Gastroesophageal sphincter (tissue), 4 donors: ENCODE results near the gene ENOX1. TPM values are rescaled to one million over a fixed set of nuclear protein-coding genes. Genes with fewer than 3 reads are reported as not detected.

Experiments used
- ATAC-seq: fragments of 150-250 bp; one replicate; pipeline ENCODE4 v1.9.1; 2016; ENCODE audit warnings: mild to moderate bottlenecking, moderate library complexity
- H3K27ac ChIP-seq, 4 donors: fragments of 200-600 bp; sonication (generic) in 3 of 4; 1 replicate in 3 of 4; 2 replicates in 1 of 4; pipeline ENCODE4 v1.5.1; 2016 to 2019
- H3K27me3 ChIP-seq: fragments of 200-600 bp; sonication (generic); one replicate; pipeline ENCODE4 v1.5.1; 2019
- H3K36me3 ChIP-seq, 2 donors: fragments of 200-600 bp; sonication (generic); one replicate each; pipeline ENCODE4 v1.5.1; 2019; ENCODE audit warnings: control low read depth in 1 of 2
- H3K4me1 ChIP-seq, 3 donors: fragments of 200-600 bp; sonication (generic); 1 replicate in 2 of 3; 2 replicates in 1 of 3; pipeline ENCODE4 v1.5.1; 2016 to 2019; ENCODE audit warnings: control low read depth in 2 of 3
- H3K4me3 ChIP-seq, 2 donors: fragments of 200-600 bp; sonication (generic); one replicate each; pipeline ENCODE4 v1.5.1; 2019; ENCODE audit warnings: mild to moderate bottlenecking in 1 of 2, moderate library complexity in 1 of 2
- H3K9me3 ChIP-seq, 3 donors: fragments of 200-600 bp; sonication (generic); one replicate each; pipeline ENCODE4 v1.5.1; 2017 to 2019; ENCODE audit warnings: control low read depth in 2 of 3
- CTCF ChIP-seq, 4 experiments: fragments of 200-600 bp in 2 of 4; fragments of 450-650 bp in 2 of 4; sonication (generic) in 1 of 4; IDR thresholded peaks; one replicate each; pipeline ENCODE4 v1.5.1; 2017 to 2019; ENCODE audit warnings: antibody characterized with exemption in 4 of 4, mild to moderate bottlenecking in 2 of 4, moderate library complexity in 2 of 4
- EP300 ChIP-seq: sonication (generic); formaldehyde crosslinking; IDR thresholded peaks from one replicate; pipeline ENCODE4 v1.6.1; 2017; ENCODE audit warnings: antibody characterized with exemption, mild to moderate bottlenecking
- POLR2A ChIP-seq, 2 donors: fragments of 450-650 bp; IDR thresholded peaks; one replicate each; pipeline ENCODE4 v1.6.1; 2017; ENCODE audit warnings: antibody characterized with exemption in 2 of 2, mild to moderate bottlenecking in 2 of 2, moderate library complexity in 1 of 2
- POLR2AphosphoS5 ChIP-seq: sonication (generic); formaldehyde crosslinking; IDR thresholded peaks from one replicate; pipeline ENCODE4 v1.6.1; 2017; ENCODE audit warnings: antibody characterized with exemption
- WGBS, 2 donors: methylation state at CpG; one replicate each; pipeline ENCODE4 v1.1.5; 2018; ENCODE audit warnings: low coverage in 1 of 2; 5-methylcytosine and 5-hydroxymethylcytosine counted together
- total RNA-seq, 4 donors: library from RNA; depleted of rRNA; stranded (reverse); fragments of >200 nt; gene quantifications; one replicate each; pipeline ENCODE4 v1.1.0, GENCODE V29; 2016

ENOX1 gene
- total RNA-seq, 4 donors from 2014 or later = 1.8 to 11.6 (median 9.4) TPM

DNA sequence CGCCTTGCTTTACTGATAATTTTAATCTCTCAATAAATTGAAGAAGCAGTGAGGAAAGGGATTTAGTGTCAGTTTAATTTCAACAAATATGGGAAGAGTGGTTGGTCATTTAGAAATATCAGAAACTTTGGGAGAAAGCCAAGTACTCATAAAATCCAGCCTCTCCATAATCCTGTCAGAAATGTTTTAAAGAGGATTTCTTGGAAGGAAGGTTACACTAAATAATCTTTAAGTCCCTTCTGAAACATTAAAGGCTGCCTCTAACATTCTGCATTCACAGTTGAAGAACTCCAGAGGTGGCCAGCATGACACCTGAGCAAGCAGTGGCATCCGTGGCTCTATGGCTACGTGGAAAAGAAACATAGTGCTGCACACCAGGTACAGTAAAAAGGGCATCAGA is 378.5 kb downstream of the ENOX1 start:
- Histone ChIP-seq H3K27ac (no peak overlapping the region), H3K4me1 (peaks cover 0 to 31% (median 0%) of the 10 kb centered on the region in 3 donors), H3K9me3 (no peaks in the 10 kb centered on the region), H3K4me3 (no peak overlapping the region), H3K27me3 (no peaks in the 10 kb centered on the region), H3K36me3 (no peaks in the 10 kb centered on the region)
- ATAC-seq = no peak
- no peak for TF ChIP-seq CTCF (IDR thresholded peaks at IDR 0.05)
- TF ChIP-seq EP300 = no peak
- TF ChIP-seq POLR2A (IDR thresholded peaks at IDR 0.05) = no peak
- no peak for TF ChIP-seq POLR2AphosphoS5
- 54 to 59% methylated on average over 3 of the region's 3 CpGs for WGBS, 2 donors

- no peak for ATAC-seq
- Histone ChIP-seq H3K4me3 (no peak overlapping the region), H3K27ac (no peak overlapping the region), H3K9me3 (no peaks in the 10 kb centered on the region), H3K4me1 (peaks cover 0 to 26% (median 0%) of the 10 kb centered on the region in 3 donors), H3K27me3 (no peaks in the 10 kb centered on the region), H3K36me3 (no peaks in the 10 kb centered on the region)
- no peak for TF ChIP-seq CTCF (IDR thresholded peaks at IDR 0.05)
- TF ChIP-seq POLR2A (IDR thresholded peaks at IDR 0.05) = no peak
- no peak for TF ChIP-seq EP300
- no peak for TF ChIP-seq POLR2AphosphoS5
- WGBS, 2 donors = 93 to 100% methylated on average over 5 of the region's 5 CpGs
Measured at GRCh38 chr13:43407023-43407581, 379.7 kb downstream of the ENOX1 start.

DNA sequence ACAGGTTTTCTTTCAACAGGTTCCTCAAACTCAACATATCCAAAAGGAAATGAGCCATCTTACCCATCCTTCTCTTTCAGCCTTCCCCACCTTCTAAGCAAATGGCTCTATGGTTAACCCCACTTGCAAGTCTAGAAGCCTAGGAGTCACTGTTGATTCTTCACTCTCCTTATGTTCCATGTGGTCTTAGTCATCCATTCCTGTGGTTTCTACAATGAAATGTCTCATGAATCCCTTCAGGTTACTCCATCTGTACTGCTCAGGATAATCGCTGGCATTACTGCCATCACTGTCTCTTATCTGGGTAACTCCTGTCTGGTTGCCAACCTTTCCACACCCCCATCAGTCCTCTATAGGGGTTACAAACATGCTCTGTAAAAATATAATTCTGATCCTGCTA is 381.3 kb downstream of the ENOX1 start:
- TF ChIP-seq EP300 = no peak
- TF ChIP-seq POLR2AphosphoS5 = no peak
- TF ChIP-seq CTCF (IDR thresholded peaks at IDR 0.05) = no peak
- TF ChIP-seq POLR2A (IDR thresholded peaks at IDR 0.05) = no peak
- H3K9me3 ChIP-seq = no peaks in the 10 kb centered on the region
- 100% methylated on average over 1 of the region's 1 CpG for WGBS, 2 donors
- no peak overlapping the region for H3K27ac ChIP-seq
- no peak for ATAC-seq
- H3K4me1 ChIP-seq = peaks cover 0 to 10% (median 0%) of the 10 kb centered on the region in 3 donors
- H3K36me3 ChIP-seq = no peaks in the 10 kb centered on the region
- H3K4me3 ChIP-seq = no peak overlapping the region
- no peaks in the 10 kb centered on the region for H3K27me3 ChIP-seq

GRCh38 chr13:43402380-43402779 is 384.4 kb downstream of the ENOX1 start:
- H3K27me3 ChIP-seq = no peaks in the 10 kb centered on the region
- H3K36me3 ChIP-seq = no peaks in the 10 kb centered on the region
- 85 to 100% methylated on average over 1 of the region's 1 CpG for WGBS, 2 donors
- H3K4me3 ChIP-seq = no peak overlapping the region
- no peak for ATAC-seq
- H3K9me3 ChIP-seq = no peaks in the 10 kb centered on the region
- no peaks in the 10 kb centered on the region for H3K4me1 ChIP-seq
- no peak overlapping the region for H3K27ac ChIP-seq
- TF ChIP-seq POLR2AphosphoS5 = no peak
- no peak for TF ChIP-seq POLR2A (IDR thresholded peaks at IDR 0.05)
- TF ChIP-seq CTCF (IDR thresholded peaks at IDR 0.05) = no peak
- TF ChIP-seq EP300 = no peak

DNA sequence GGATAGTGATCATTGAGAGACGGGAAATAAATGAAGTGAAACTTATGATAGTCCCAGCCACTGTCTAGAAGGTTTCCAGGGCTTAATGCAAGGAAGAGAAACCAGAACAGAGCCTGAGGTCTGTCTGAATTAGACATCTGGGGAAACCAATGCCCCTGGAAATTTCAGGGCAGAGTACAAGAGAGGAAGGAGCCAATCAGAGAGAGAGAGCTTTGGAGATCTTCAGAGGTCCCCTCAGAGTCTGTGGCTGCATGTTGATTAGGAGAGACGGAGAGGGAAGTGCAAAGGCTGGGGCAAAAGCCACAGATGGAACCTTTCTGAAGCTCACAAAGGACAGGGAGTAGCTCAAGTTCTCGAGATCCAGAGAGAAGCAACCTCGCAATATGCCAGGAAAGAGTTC is 385.4 kb downstream of the ENOX1 start:
- Histone ChIP-seq H3K27ac (no peak overlapping the region), H3K27me3 (no peaks in the 10 kb centered on the region), H3K4me3 (no peak overlapping the region), H3K4me1 (no peaks in the 10 kb centered on the region), H3K36me3 (no peaks in the 10 kb centered on the region), H3K9me3 (no peaks in the 10 kb centered on the region)
- no peak for ATAC-seq
- TF ChIP-seq CTCF (IDR thresholded peaks at IDR 0.05) (no peak), EP300 (no peak), POLR2AphosphoS5 (no peak), POLR2A (IDR thresholded peaks at IDR 0.05) (no peak)
- 72 to 75% methylated on average over 3 to 4 of the region's 4 CpGs for WGBS, 2 donors
